Sigmoid colon (tissue), 7 donors: ENCODE data around the gene NDUFAF2. TPM values are rescaled to one million over a fixed set of nuclear protein-coding genes. Genes with fewer than 3 reads are reported as not detected.

ENCODE experiments used
- DNase-seq: peaks from one replicate; pipeline ENCODE4 v3.0.0-alpha.2; 2019
- H3K27ac ChIP-seq, 4 donors: fragments of 200-600 bp; sonication (generic); one replicate each; pipeline ENCODE4 v1.5.1; 2016 to 2019; ENCODE audit warnings: mild to moderate bottlenecking in 1 of 4
- H3K27me3 ChIP-seq, 3 donors: fragments of 200-600 bp; sonication (generic); one replicate each; pipeline ENCODE4 v1.5.1; 2019; ENCODE audit warnings: mild to moderate bottlenecking in 1 of 3
- H3K36me3 ChIP-seq, 4 donors: fragments of 200-600 bp; sonication (generic); one replicate each; pipeline ENCODE4 v1.5.1; 2016 to 2019
- H3K4me1 ChIP-seq, 4 donors: fragments of 200-600 bp; sonication (generic); one replicate each; pipeline ENCODE4 v1.5.1; 2017 to 2019
- H3K4me3 ChIP-seq, 4 donors: fragments of 200-600 bp; sonication (generic); one replicate each; pipeline ENCODE4 v1.5.1; 2017 to 2019; ENCODE audit warnings: mild to moderate bottlenecking in 2 of 4, moderate library complexity in 1 of 4
- H3K9me3 ChIP-seq, 4 donors: fragments of 200-600 bp in 3 of 4; sonication (generic) in 3 of 4; one replicate each; pipeline versions ENCODE4 v1.5.1 to v1.6.1; 2013 to 2019
- EP300 ChIP-seq, 4 donors: sonication (generic); formaldehyde crosslinking; IDR thresholded peaks; one replicate each; pipeline ENCODE4 v1.6.1; 2017; ENCODE audit warnings: antibody characterized with exemption in 4 of 4
- POLR2A ChIP-seq, 2 donors: fragments of 450-650 bp; IDR thresholded peaks; one replicate each; pipeline ENCODE4 v1.6.1; 2016; ENCODE audit warnings: antibody characterized with exemption in 2 of 2, mild to moderate bottlenecking in 2 of 2, moderate library complexity in 2 of 2
- POLR2AphosphoS5 ChIP-seq, 4 donors: sonication (generic); formaldehyde crosslinking; IDR thresholded peaks; one replicate each; pipeline ENCODE4 v1.6.1; 2017; ENCODE audit warnings: antibody characterized with exemption in 4 of 4
- WGBS, 2 donors: extraction: QIAGEN DNeasy Blood & Tissue Kit; methylation state at CpG; one replicate each; pipeline ENCODE4 v1.1.7; 2013; 5-methylcytosine and 5-hydroxymethylcytosine counted together
- intact Hi-C: fragments of 100-400 bp; cut with DNase I; formaldehyde crosslinking; loops from one replicate; pipeline ENCODE4 v1.15.1; 2023
- polyA plus RNA-seq, 3 donors: library from polyadenylated mRNA; stranded (reverse); fragments of 200-250 nt; gene quantifications; one replicate each; pipeline ENCODE4 v1.2.3, GENCODE V29; 2013
- total RNA-seq, 4 donors: library from RNA; depleted of rRNA; stranded (reverse); fragments of >200 nt; gene quantifications; one replicate each; pipeline ENCODE4 v1.1.0, GENCODE V29; 2016
- TF ChIP-seq, protein P1 (sequence below), 4 experiments: fragments of 450-650 bp in 3 of 4; fragments of 200-600 bp in 1 of 4; IDR thresholded peaks; one replicate each; pipeline ENCODE4 v1.5.1; 2016 to 2019; ENCODE audit warnings: antibody characterized with exemption in 4 of 4, mild to moderate bottlenecking in 3 of 4, moderate library complexity in 2 of 4
- donor health status: healthy with polysubstance abuse.
- donor health status: Bipolar disorder and iron deficiency.
- donor health status: healthy.

The NDUFAF2 gene
- total and polyA plus RNA-seq, 7 donors = 33.5 to 48.6 (median 41.5) TPM

DNA sequence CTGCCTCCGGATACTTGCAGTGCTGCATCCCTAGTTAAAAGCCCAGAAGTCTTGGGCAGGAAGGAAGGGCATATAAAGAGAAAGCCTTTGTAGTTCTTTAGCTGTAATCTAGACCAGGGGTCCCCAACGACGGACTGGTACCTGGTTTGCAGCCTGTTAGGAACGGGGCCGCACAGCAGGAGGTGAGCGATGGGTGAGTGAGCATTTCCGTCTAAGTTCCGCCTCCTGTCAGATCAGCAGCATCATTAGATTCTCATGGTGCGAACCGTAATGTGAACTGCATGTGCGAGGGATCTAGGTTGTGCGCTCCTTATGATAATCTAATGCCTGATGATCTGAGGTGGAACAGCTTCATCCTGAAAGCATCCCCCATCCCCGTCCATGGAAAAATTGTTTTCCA lies 218.9 kb downstream of the NDUFAF2 start:
- WGBS, 2 donors = 97% methylated on average over 13 of the region's 13 CpGs
- TF ChIP-seq, protein P1, sequence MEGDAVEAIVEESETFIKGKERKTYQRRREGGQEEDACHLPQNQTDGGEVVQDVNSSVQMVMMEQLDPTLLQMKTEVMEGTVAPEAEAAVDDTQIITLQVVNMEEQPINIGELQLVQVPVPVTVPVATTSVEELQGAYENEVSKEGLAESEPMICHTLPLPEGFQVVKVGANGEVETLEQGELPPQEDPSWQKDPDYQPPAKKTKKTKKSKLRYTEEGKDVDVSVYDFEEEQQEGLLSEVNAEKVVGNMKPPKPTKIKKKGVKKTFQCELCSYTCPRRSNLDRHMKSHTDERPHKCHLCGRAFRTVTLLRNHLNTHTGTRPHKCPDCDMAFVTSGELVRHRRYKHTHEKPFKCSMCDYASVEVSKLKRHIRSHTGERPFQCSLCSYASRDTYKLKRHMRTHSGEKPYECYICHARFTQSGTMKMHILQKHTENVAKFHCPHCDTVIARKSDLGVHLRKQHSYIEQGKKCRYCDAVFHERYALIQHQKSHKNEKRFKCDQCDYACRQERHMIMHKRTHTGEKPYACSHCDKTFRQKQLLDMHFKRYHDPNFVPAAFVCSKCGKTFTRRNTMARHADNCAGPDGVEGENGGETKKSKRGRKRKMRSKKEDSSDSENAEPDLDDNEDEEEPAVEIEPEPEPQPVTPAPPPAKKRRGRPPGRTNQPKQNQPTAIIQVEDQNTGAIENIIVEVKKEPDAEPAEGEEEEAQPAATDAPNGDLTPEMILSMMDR (IDR thresholded peaks at IDR 0.05) = no peak
- TF ChIP-seq POLR2A (IDR thresholded peaks at IDR 0.05) (no peak), POLR2AphosphoS5 (IDR thresholded peaks at IDR 0.05) (no peak), EP300 (IDR thresholded peaks at IDR 0.05) (no peak)
- Histone ChIP-seq H3K27ac (no peak overlapping the region), H3K36me3 (peaks cover 0 to 20% (median 3%) of the 10 kb centered on the region in 4 donors), H3K4me3 (no peak overlapping the region), H3K4me1 (peaks cover 0 to 35% (median 16%) of the 10 kb centered on the region in 4 donors), H3K9me3 (no peaks in the 10 kb centered on the region), H3K27me3 (no peaks in the 10 kb centered on the region)
- intact Hi-C loops = loop anchor here (2.0 to 10.0 kb wide), 5 partner anchors 113 to 771 kb away; no protein-coding TSS in a partner anchor
- DNase-seq = no peak

DNA sequence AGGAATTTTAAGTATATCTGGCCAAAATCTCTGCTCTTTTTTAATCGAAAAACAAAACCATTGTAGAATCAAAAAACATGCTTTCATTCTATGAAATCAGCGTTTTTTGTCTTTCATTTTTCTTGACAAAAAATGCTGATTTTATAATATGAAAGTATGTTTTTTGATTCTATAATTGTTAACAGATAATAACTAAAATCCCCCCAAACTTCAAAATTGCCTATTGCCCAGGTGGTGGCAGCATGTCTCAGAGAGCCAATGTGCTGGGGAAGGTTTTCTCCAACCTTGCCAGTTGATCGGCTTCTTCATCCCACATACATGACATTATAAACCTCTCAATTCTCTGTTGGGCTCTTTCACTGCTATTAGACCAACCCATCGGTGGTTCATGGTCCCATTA lies 222.4 kb downstream of the NDUFAF2 start:
- intact Hi-C loops = loop anchor here (10.0 kb wide), 2 partner anchors 487 to 767 kb away; no protein-coding TSS in a partner anchor
- 45 to 60% methylated on average over 4 of the region's 4 CpGs for WGBS, 2 donors
- H3K27ac ChIP-seq = no peak overlapping the region
- no peaks in the 10 kb centered on the region for H3K36me3 ChIP-seq
- TF ChIP-seq POLR2A (IDR thresholded peaks at IDR 0.05) (no peak), EP300 (IDR thresholded peaks at IDR 0.05) (no peak), POLR2AphosphoS5 (IDR thresholded peaks at IDR 0.05) (no peak)
- TF ChIP-seq, protein P1 (IDR thresholded peaks at IDR 0.05) = no peak
- no peak for DNase-seq
- no peak overlapping the region for H3K4me3 ChIP-seq
- H3K27me3 ChIP-seq = no peaks in the 10 kb centered on the region
- peaks cover 0 to 11% (median 6%) of the 10 kb centered on the region in 4 donors for H3K4me1 ChIP-seq
- no peaks in the 10 kb centered on the region for H3K9me3 ChIP-seq

DNA sequence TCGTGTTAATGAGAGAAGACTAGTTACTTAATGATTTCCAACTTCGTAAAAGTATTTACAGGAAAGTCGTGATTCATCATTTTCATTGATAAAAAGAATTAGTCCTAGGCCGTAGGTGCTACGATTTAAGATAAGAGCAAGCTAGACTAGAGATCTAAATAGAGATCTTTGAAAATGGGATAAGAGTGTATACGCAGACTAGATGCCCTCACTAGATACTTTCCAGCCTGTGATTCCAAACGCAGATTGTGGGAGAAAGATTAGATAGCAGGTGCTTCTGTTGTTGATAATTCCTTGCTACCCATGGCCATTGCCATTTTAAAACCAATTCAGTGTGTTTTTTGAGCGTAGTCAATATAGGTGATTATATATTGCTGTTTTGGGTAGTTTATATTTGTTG lies 223.9 kb downstream of the NDUFAF2 start:
- no peak for TF ChIP-seq POLR2A (IDR thresholded peaks at IDR 0.05)
- TF ChIP-seq EP300 (IDR thresholded peaks at IDR 0.05) = no peak
- TF ChIP-seq POLR2AphosphoS5 (IDR thresholded peaks at IDR 0.05) = no peak
- TF ChIP-seq, protein P1 (IDR thresholded peaks at IDR 0.05) = no peak
- WGBS, 2 donors = 93 to 96% methylated on average over 8 of the region's 8 CpGs
- no peak overlapping the region for H3K27ac ChIP-seq
- H3K4me1 ChIP-seq = no peaks in the 10 kb centered on the region
- no peaks in the 10 kb centered on the region for H3K36me3 ChIP-seq
- no peaks in the 10 kb centered on the region for H3K27me3 ChIP-seq
- intact Hi-C loops = loop anchor here (10.0 kb wide), 2 partner anchors 486 to 766 kb away; no protein-coding TSS in a partner anchor
- DNase-seq = no peak
- no peak overlapping the region for H3K4me3 ChIP-seq
- H3K9me3 ChIP-seq = no peaks in the 10 kb centered on the region

DNA sequence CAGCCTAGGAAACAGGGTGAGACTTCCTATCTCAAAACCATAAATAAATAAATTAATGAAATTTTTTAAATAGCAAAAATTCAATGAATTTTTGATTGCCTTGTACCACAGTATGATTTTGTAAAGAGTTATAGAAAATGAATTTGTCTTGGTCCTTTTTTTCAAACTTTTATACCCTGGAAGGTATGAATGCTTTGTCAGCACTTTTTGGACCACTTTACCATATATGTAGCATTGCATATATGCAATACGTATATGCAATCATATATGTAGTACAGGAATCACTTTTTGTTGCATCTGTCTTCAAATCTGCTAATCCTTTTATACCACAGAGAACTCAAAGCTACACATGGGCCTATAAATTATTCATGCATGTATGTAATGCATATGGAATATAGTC lies 226.5 kb downstream of the NDUFAF2 start:
- Histone ChIP-seq H3K4me3 (no peak overlapping the region), H3K36me3 (no peaks in the 10 kb centered on the region), H3K27ac (no peak overlapping the region), H3K9me3 (no peaks in the 10 kb centered on the region), H3K27me3 (no peaks in the 10 kb centered on the region), H3K4me1 (no peaks in the 10 kb centered on the region)
- intact Hi-C loops = no loop called here
- WGBS, 2 donors = 95 to 97% methylated on average over 1 of the region's 1 CpG
- DNase-seq = no peak
- TF ChIP-seq EP300 (IDR thresholded peaks at IDR 0.05) (no peak), POLR2AphosphoS5 (IDR thresholded peaks at IDR 0.05) (no peak), POLR2A (IDR thresholded peaks at IDR 0.05) (no peak)
- TF ChIP-seq, protein P1 (IDR thresholded peaks at IDR 0.05) = no peak

DNA sequence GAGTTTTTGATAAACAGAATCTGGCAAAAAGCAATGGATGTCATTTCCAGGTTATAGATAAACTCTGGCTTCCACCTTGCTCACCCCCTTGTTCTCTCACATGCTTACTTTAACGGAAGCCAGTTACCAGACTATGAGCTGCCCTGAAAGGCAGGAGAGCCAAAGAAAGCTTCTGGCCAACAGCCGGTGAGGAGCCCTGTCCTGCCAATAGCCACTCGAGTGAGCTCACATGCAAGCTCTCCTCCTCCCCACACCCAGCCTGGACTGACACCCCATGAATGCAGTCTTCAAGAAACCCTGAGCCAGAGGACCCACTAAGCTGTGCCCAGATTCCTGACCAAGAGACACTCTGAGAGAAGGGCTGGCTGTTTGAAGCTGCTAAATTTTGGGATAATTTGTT lies 231.6 kb downstream of the NDUFAF2 start:
- intact Hi-C loops = no loop called here
- Histone ChIP-seq H3K36me3 (no peaks in the 10 kb centered on the region), H3K27ac (no peak overlapping the region)

More for the DNA sequence above, 231.6 kb downstream of the NDUFAF2 start:
- no peak overlapping the region for H3K4me3 ChIP-seq
- TF ChIP-seq POLR2AphosphoS5 (IDR thresholded peaks at IDR 0.05) = no peak
- TF ChIP-seq, protein P1 (IDR thresholded peaks at IDR 0.05) = no peak
- no peak for TF ChIP-seq EP300 (IDR thresholded peaks at IDR 0.05)
- no peak for TF ChIP-seq POLR2A (IDR thresholded peaks at IDR 0.05)
- 97 to 98% methylated on average over 3 of the region's 3 CpGs for WGBS, 2 donors
- no peak for DNase-seq
- H3K9me3 ChIP-seq = no peaks in the 10 kb centered on the region
- no peaks in the 10 kb centered on the region for H3K4me1 ChIP-seq
- H3K27me3 ChIP-seq = no peaks in the 10 kb centered on the region
